HTR-8/SVneo (cell line): ENCODE results near the gene AVPR1B.

ENCODE experiments used
- DNase-seq: peaks from one replicate; pipeline ENCODE4 v3.0.0; 2011; ENCODE audit warnings: low spot score, mixed read lengths; ENCODE audit not compliant: insufficient read length
- FAIRE-seq: peaks from 2 replicates; lab custom pipeline; 2011; peaks lifted over from hg19 to GRCh38; lab: Jason Lieb, UNC

AVPR1B gene, protein sequence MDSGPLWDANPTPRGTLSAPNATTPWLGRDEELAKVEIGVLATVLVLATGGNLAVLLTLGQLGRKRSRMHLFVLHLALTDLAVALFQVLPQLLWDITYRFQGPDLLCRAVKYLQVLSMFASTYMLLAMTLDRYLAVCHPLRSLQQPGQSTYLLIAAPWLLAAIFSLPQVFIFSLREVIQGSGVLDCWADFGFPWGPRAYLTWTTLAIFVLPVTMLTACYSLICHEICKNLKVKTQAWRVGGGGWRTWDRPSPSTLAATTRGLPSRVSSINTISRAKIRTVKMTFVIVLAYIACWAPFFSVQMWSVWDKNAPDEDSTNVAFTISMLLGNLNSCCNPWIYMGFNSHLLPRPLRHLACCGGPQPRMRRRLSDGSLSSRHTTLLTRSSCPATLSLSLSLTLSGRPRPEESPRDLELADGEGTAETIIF

GRCh38 chr1:206117151-206117948 is at the start of gene AVPR1B:
Gene AVPR1B (minus strand): TSS chr1:206117388. CDS start chr1:206116890, 498 bp downstream.
- DNase-seq: peak; percentile 64
- peak; percentile 33 for FAIRE-seq

- FAIRE-seq (no peak), DNase-seq (no peak)
These were observed 28.6 kb upstream of the AVPR1B start for GRCh38 chr1:206145771-206146290.

DNA sequence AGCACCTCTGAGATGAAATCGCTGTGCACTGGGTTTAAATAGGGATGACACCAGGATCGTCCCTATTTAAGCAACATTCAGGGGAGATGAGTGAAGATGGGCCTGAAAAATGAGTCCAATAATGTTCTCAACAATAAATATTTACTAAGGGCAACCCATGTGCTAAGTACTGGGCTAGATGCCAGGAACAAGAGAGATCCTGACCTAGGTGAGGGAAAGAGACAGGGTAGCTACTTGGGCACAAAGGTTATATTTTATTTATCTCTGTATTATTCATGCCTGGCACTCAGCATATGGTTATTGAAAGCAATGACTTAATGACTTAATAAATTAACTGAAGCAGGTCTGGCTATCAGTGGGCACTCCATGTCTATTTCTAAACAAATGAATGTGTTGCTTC is 27.4 kb upstream of the AVPR1B start:
- FAIRE-seq: no peak
- DNase-seq: no peak

DNA sequence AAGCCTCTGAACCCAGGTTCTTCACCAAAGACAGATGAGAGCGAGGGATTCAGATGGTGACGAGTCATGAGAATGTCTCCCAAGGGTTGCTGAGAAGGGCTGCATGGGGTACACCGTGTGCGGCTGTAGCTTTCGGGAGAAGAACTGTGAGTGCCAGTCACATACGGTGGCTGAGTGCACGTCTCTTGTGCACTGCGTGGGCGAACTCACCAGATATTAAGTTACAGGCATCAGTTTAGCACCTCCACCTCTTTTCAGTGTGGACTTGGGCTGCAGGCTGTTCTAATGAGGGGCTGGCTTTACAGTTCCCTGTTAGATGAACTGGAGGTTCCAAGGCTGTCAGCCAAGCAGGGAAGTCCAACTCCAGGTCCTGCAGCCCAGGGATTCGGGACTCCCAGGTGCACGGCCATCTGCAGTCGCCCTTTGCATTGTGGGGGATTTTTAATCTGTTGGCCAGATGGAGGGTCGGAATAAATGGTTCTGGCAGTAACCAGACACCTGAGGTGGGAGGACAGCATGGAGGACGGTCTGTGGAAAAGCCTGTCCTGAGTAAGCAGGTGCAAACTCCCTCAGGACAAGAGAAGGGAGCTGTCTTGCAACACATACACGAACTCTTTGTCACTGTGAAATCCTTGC is 26.5 kb upstream of the AVPR1B start:
- DNase-seq (no peak), FAIRE-seq (no peak)

DNA sequence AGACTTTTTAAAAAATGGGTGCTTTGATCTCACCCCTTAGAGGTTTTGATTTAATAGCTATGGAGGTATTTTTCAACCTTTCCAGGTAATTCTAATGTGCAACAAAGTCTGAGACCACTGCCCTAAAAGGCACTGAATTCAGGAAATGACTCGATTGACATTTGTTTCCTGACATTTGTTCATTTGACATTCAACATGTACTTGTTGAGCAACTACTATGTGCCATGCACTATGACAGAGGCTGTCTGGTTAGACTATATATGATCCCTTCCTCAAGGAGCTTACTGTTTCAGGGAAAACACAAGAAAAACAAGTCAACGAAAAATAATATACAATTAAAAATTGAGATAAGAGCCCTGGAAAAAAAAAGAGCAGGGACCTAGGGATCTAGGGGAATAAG is 25.6 kb upstream of the AVPR1B start:
- FAIRE-seq: no peak
- no peak for DNase-seq

DNA sequence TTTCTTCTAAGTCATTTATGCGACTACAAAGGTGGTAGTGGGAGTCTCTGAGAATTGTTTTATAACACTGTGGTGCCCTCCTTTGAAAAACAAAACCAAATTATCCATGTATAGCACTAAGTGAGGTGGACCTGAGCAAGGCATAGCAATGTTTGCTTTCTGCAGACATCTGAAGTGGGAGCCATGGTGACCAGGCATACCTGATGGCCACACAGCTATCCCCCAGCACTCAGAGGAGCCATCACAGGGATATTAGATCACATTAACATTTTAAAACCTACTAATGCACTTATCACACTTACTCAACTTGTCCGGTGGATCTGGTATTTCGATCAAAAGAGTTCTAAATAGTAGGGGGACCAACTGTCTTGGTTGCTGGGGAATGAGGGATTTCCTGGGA is 24.8 kb upstream of the AVPR1B start:
- DNase-seq (no peak), FAIRE-seq (no peak)

- FAIRE-seq (no peak), DNase-seq (no peak)
These were observed 19.1 kb upstream of the AVPR1B start for GRCh38 chr1:206136241-206136640.

DNA sequence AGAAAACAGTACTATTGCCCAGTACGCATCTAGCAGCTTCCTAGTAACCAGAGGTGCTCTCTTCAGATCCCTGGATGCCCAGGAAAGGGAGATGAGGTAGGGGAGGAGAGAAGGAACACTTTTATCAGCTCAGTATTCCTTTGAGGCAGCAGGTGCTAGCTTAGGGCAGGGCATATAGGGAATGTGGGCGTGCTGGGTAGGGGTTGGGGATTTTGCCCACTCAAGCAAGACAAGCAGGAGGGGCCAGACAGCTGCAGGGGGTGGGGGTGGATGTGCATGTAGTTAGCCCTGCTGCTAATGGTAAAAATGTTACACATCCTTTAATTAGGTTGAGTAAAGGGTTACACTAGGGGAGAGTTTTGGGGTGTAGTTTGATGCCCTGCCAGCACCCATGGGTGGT is 18.1 kb upstream of the AVPR1B start:
- FAIRE-seq (no peak), DNase-seq (no peak)

- no peak for FAIRE-seq
- DNase-seq: no peak
These were observed 16.7 kb upstream of the AVPR1B start for GRCh38 chr1:206133751-206134415.

DNA sequence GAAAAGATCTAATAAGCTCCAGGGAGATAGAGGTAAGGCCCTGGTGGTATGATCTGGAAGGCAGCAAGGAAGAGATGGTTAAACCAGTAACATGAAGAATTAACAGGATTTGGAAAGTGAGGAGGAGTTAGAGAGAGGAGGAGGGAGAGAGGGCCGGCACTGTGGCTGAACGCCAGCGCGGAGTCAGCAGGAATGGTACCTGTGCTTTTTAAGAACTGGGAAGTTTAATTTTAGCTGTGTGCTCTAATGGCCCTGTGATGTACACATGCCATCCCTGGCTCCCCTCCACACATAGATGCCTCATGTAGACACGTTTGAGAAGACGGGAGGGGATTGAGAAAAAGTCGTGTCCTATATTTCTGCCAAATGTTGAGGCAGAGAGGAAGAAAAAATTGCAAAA is 13.8 kb upstream of the AVPR1B start:
- DNase-seq (no peak), FAIRE-seq (no peak)

DNA sequence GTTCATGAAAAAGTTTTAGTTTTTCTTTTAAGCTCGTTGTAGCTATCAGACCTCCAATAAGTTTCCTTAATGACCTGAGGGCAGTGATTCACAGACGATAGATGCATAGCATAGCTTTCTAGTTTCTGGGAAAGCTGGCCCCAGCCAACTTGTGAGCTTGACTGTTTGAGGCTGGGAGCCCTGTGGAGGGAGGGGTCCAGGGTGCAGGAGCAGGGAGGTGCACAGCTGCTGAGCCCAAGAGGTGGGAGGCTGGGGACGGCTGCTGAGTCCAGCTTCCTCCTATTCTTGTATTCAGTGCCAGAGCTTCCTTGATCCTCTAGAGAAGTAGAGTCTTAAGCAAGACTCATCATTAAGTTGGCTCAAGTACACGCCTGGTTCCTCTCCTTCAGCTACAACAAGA is 11.0 kb upstream of the AVPR1B start:
- DNase-seq (peak; percentile 41), FAIRE-seq (no peak)

- FAIRE-seq: no peak
- DNase-seq: no peak
These were observed 10.1 kb upstream of the AVPR1B start for GRCh38 chr1:206127336-206127735.

GRCh38 chr1:206125346-206125745 is 8.2 kb upstream of the AVPR1B start:
- FAIRE-seq (no peak), DNase-seq (no peak)

DNA sequence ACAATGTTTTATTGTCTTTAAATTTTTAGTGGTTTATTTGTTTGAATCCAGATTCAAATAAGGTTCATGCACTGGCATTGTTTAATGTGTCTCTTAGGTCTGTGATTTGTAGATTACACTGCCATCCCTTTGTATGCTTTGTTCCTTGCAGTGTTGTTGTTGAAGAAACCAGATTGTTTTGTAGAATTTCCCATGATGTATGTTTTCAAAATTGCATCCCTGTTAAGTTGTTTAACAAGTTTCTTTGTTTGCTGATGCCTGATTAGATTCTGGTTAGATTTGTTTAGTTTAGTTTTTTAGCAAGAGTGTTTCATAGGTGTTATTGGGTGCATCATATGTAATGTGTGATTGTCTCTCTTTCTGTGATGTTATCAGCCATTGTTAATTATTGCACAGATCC is 5.5 kb upstream of the AVPR1B start:
- DNase-seq (no peak), FAIRE-seq (no peak)

- DNase-seq (no peak), FAIRE-seq (no peak)
These were observed 4.1 kb upstream of the AVPR1B start for GRCh38 chr1:206121269-206121668.

DNA sequence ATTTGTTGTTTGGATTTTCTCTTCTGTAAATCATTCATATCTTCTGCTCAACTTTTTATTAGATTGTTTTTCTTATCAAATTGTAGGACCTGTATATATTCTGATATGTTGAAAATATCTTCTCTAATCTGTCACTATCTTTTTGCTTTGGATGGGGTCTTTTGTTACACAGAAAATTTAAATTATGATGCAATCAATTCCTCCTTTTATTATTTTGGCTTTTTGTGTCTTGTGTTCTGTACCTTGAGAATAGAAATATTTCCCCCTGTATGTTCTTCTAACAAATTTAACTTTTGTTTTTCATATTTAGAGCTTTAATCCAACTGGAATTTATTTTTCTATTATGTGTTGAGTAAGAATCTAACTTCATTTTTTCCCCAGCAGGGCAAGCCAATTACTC is 3.2 kb upstream of the AVPR1B start:
- no peak for FAIRE-seq

DNA sequence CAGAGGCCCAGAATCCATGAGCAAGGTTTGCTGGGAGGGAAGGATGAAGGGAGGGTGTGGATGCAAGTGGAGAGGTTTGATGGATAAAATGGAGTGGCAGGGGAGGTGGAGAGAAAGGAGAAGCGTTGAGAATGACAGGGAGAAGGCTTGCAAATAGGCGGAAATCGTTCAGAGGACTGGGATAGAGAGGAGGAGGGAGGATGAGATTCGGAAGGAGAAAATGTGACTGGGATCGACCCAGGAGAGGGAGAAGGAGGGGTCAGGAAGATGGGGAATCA is 376 bp downstream of the AVPR1B start:
- no peak for DNase-seq
- no peak for FAIRE-seq

More for the DNA sequence above, 3.2 kb upstream of the AVPR1B start:
- no peak for DNase-seq

- DNase-seq: no peak
- FAIRE-seq: no peak
These were observed 856 bp downstream of the AVPR1B start for GRCh38 chr1:206116191-206116872.

- FAIRE-seq (peak; percentile 16), DNase-seq (no peak)
These were observed 1.4 kb downstream of the AVPR1B start for GRCh38 chr1:206115791-206116190.
